GM23338 (cell line): Measurements from ENCODE around the gene BICC1.

ENCODE experiments used
- CTCF ChIP-seq, 2 experiments: fragments of 200-600 bp in 1 of 2; sonication (generic) in 1 of 2; conservative IDR thresholded peaks; 2 replicates each; pipeline versions ENCODE4 v1.5.1 to v1.6.1; 2016 to 2017; ENCODE audit warnings: antibody characterized with exemption in 2 of 2, low read depth in 2 of 2, mild to moderate bottlenecking in 2 of 2, moderate library complexity in 1 of 2
- EZH2 ChIP-seq: fragments of 200-600 bp; sonication (generic); IDR thresholded peaks from one replicate; pipeline ENCODE4 v1.8.0; 2017; ENCODE audit warnings: antibody characterized with exemption, mild to moderate bottlenecking, low read depth; ENCODE audit not compliant: unreplicated experiment
- POLR2AphosphoS5 ChIP-seq: IDR thresholded peaks from 2 replicates; pipeline ENCODE4 v1.6.1; 2016; ENCODE audit warnings: antibody characterized with exemption, low read depth
- REST ChIP-seq: IDR thresholded peaks from one replicate; pipeline ENCODE4 v1.6.1; 2018; ENCODE audit warnings: antibody characterized with exemption; ENCODE audit not compliant: unreplicated experiment
- STAT1 ChIP-seq: IDR thresholded peaks from one replicate; pipeline ENCODE4 v1.6.1; 2016; ENCODE audit warnings: antibody characterized with exemption; ENCODE audit not compliant: unreplicated experiment

- TF ChIP-seq CTCF (conservative IDR thresholded peaks at IDR 0.05; ENCODE audit: low read depth in 2 of 2) = no peak
- no peak for TF ChIP-seq POLR2AphosphoS5
- TF ChIP-seq EZH2 = no peak
- no peak for TF ChIP-seq STAT1
- TF ChIP-seq REST = no peak
Observed at GRCh38 chr10:58867683-58868082, 355.0 kb downstream of the BICC1 start.
